ENCODE results near the gene DNAJB6. TPM values are rescaled to one million over a fixed set of nuclear protein-coding genes. Genes with fewer than 3 reads are reported as not detected.
A peak's percentile ranks its signal among the peaks of the same experiment; 100 is the strongest.

The DNAJB6 gene
- total RNA-seq, 5 donors from 2014 or later (not counting 1 experiment from before 2014, with no cell fraction given) = 80.7 to 195 (median 89.1) TPM

DNA sequence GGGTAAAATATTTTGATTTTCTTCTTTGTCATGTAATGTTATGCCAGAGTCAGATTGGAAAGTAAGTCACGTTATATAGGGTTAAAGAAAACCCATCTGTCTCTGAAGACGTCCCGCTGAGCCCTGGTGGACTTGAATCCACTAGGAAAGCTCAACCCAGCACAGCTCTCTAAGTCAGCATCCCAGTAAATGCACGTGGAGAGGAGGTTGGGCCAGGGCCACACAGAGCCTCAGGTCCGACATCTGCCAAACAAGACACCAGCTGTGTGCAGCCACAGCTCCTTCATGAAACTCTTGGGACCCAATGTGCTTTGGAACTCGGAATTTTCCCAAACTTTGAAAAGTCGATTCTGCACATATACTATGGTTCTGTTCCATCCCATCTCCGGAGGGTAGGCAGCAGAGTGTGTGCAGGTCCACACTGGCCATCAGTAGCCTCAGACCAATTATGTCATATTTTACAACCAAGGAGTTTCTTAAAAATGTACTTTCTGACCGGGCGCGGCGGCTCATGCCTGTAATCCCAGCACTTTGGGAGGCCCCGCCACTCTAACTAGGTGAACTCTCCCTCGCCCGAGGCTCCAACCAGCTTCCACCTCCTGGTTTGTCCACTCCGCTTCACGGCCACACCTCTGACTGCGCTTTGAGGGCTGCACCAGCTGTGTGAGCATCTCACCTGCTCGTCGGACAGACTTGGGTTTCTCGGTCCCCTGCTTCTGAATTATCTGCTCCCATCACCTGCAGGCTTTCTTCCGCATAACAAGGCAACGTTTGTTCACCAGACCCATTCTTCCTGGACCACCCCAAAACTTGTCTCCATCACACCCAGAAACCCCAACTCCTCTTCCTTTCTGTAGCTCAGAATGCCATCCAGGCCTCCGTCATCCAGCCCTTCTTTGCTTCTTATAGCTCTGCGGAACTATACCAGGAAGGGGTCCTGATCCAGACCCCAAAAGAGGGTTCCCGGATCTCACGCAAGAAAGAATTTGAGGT lies 29.7 kb upstream of the DNAJB6 start:
- CTCF ChIA-PET = no interaction called here
- peaks cover 15 to 22% (median 16%) of the 10 kb centered on the region in 3 donors for H3K4me1 Mint-ChIP-seq
- Histone ChIP-seq H3K36me3 (ENCODE audit: control insufficient read depth in 2 of 2, extremely low read depth in 1 of 2, insufficient read depth in 1 of 2, low read length in 1 of 2) (no peaks in the 10 kb centered on the region), H3K27me3 (replicated peaks in 1 of 2; ENCODE audit: control insufficient read depth in 2 of 2, extremely low read depth in 1 of 2, insufficient read depth in 2 of 2, low read length in 1 of 2) (peaks cover 0 to 2% of the 10 kb centered on the region in 2 experiments), H3K9me3 (no peaks in the 10 kb centered on the region), H3K4me3 (ENCODE audit: control insufficient read depth in 1 of 2, extremely low read depth in 1 of 2, low read length in 1 of 2) (no peak overlapping the region), H3K4me1 (ENCODE audit: control insufficient read depth in 1 of 2, extremely low read depth in 1 of 2, insufficient read depth in 2 of 2, low read length in 2 of 2) (peaks cover 4 to 20% of the 10 kb centered on the region in 2 experiments), H3K27ac (ENCODE audit: low read length) (no peak overlapping the region)
- DNase-seq (no peak), ATAC-seq (replicated peaks in 1 of 4) (no peak)
- H3K27me3 Mint-ChIP-seq = no peaks in the 10 kb centered on the region
- POLR2A ChIA-PET = interaction anchor here in 1 of 2 donors (0.6 to 1.3 kb wide), 2 partner anchors 29 to 344 kb away, joined by 3 to 6 read pairs; partner anchors contain the start of gene DNAJB6
- H3K9me3 Mint-ChIP-seq = no peaks in the 10 kb centered on the region
- no peak overlapping the region for H3K4me3 Mint-ChIP-seq
- peak overlapping the region; percentile 23 to 52 for H3K27ac Mint-ChIP-seq
- WGBS (ENCODE audit: insufficient coverage) = 95% methylated on average over 24 of the region's 27 CpGs
- H3K36me3 Mint-ChIP-seq = no peaks in the 10 kb centered on the region

DNA sequence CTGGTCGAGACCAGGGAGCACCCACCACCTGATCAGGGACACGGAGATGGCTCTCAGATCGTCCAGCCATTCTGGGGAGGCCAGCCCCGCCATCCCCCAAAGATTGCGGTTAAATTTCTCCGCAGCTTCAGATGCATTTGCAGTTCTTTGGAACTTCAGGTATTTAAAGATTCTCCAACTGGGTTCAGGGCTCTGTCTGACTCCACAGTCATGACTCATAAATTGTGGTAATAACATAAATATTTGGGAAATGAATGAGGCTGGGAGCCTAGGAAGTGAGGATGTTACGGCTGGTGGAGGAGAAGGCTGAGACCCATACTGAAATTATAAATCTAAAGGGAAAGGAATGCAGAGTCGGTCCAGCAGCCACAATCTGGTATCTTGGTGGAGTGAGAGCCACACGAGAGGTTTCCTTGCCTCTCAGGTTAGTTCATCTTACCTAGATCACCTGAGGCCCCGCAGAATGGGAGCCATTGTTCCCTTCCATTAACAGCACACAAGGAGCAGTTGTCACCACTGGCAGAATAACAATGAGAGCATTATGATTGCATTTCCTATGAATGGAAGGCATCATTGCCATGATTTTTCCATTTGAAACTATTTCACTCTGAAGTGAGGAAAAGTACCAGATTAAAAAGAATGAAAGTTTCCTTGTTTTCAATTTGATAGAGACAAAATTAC lies 26.7 kb upstream of the DNAJB6 start:
- Mint-ChIP-seq H3K27ac (no peak overlapping the region), H3K4me3 (no peak overlapping the region), H3K9me3 (no peaks in the 10 kb centered on the region), H3K27me3 (no peaks in the 10 kb centered on the region), H3K36me3 (no peaks in the 10 kb centered on the region), H3K4me1 (peaks cover 0 to 9% (median 3%) of the 10 kb centered on the region in 3 donors)
- Histone ChIP-seq H3K4me1 (ENCODE audit: control insufficient read depth in 1 of 2, extremely low read depth in 1 of 2, insufficient read depth in 2 of 2, low read length in 2 of 2) (peaks cover 0 to 7% of the 10 kb centered on the region in 2 experiments), H3K27me3 (replicated peaks in 1 of 2; ENCODE audit: control insufficient read depth in 2 of 2, extremely low read depth in 1 of 2, insufficient read depth in 2 of 2, low read length in 1 of 2) (peaks cover 0 to 2% of the 10 kb centered on the region in 2 experiments), H3K9me3 (no peaks in the 10 kb centered on the region), H3K36me3 (ENCODE audit: control insufficient read depth in 2 of 2, extremely low read depth in 1 of 2, insufficient read depth in 1 of 2, low read length in 1 of 2) (no peaks in the 10 kb centered on the region), H3K27ac (ENCODE audit: low read length) (no peak overlapping the region), H3K4me3 (ENCODE audit: control insufficient read depth in 1 of 2, extremely low read depth in 1 of 2, low read length in 1 of 2) (no peak overlapping the region)
- DNase-seq (no peak), ATAC-seq (replicated peaks in 1 of 4) (no peak)
- POLR2A ChIA-PET = no interaction called here
- CTCF ChIA-PET = no interaction called here
- WGBS (ENCODE audit: insufficient coverage) = 91% methylated on average over 6 of the region's 10 CpGs

DNA sequence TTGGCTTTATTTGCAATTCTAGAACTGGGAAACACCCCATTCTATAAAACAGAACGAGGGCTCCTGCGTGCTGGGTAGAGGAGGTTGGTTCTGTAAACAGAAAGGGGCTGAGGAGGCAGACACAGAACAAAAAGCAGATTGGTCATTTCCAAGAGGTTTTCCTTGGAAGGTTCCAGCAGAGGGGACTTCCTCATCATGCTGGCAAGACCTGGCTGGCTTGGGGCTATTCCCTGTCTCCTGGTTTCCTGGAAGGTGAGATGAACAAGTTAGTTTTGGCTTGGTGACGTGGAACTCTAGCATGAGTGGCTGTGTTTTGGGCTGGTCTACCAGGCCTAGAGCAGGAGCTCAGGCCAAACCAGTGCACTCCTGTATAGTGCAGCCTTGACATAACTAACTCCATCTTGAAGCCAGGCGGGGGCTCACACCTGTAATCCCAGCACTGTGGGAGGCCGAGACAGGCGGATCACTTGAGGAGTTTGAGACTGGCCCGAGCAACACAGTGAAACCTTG lies 26.1 kb upstream of the DNAJB6 start:
- no peaks in the 10 kb centered on the region for H3K9me3 ChIP-seq
- no peak overlapping the region for H3K4me3 ChIP-seq (ENCODE audit: control insufficient read depth in 1 of 2, extremely low read depth in 1 of 2, low read length in 1 of 2)
- Mint-ChIP-seq H3K27ac (no peak overlapping the region), H3K4me3 (no peak overlapping the region), H3K9me3 (no peaks in the 10 kb centered on the region), H3K36me3 (no peaks in the 10 kb centered on the region), H3K4me1 (peaks cover 0 to 9% (median 3%) of the 10 kb centered on the region in 3 donors), H3K27me3 (no peaks in the 10 kb centered on the region)
- DNase-seq (no peak), ATAC-seq (replicated peaks in 1 of 4) (no peak)
- H3K4me1 ChIP-seq (ENCODE audit: control insufficient read depth in 1 of 2, extremely low read depth in 1 of 2, insufficient read depth in 2 of 2, low read length in 2 of 2) = peaks cover 0 to 7% of the 10 kb centered on the region in 2 experiments
- H3K27me3 ChIP-seq (replicated peaks in 1 of 2; ENCODE audit: control insufficient read depth in 2 of 2, extremely low read depth in 1 of 2, insufficient read depth in 2 of 2, low read length in 1 of 2) = peaks cover 0 to 2% of the 10 kb centered on the region in 2 experiments
- H3K27ac ChIP-seq (ENCODE audit: low read length) = no peak overlapping the region
- POLR2A ChIA-PET = no interaction called here
- H3K36me3 ChIP-seq (ENCODE audit: control insufficient read depth in 2 of 2, extremely low read depth in 1 of 2, insufficient read depth in 1 of 2, low read length in 1 of 2) = no peaks in the 10 kb centered on the region
- CTCF ChIA-PET = no interaction called here
- WGBS (ENCODE audit: insufficient coverage) = 100% methylated on average over 1 of the region's 7 CpGs

DNA sequence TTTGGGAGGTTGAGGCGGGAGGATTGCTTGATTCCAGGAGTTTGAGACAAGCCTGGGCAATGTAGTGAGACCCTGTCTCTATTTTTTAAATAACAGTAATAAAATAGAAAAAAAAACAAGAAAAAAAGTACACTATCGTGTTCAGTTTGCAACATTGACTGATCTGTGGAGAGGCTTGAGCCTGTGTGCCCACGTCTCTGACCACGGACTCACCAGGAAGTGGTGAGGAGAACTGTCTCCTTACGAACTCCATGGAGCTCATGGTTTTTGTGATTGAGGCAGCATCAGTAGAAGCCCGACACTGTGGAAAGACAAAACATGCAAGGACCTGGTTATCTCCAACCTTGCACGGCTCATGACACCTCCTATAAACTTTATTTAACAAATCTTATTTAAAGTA lies 23.9 kb upstream of the DNAJB6 start:
- Mint-ChIP-seq H3K27me3 (no peaks in the 10 kb centered on the region), H3K27ac (no peak overlapping the region), H3K4me1 (no peaks in the 10 kb centered on the region), H3K4me3 (no peak overlapping the region), H3K36me3 (no peaks in the 10 kb centered on the region), H3K9me3 (no peaks in the 10 kb centered on the region)
- ATAC-seq (replicated peaks in 1 of 4) = no peak
- ChIA-PET CTCF (no interaction called here), POLR2A (no interaction called here)
- H3K36me3 ChIP-seq (ENCODE audit: control insufficient read depth in 2 of 2, extremely low read depth in 1 of 2, insufficient read depth in 1 of 2, low read length in 1 of 2) = peaks cover 0 to under 1% of the 10 kb centered on the region in 2 donors
- no peak overlapping the region for H3K27ac ChIP-seq (ENCODE audit: low read length)
- 64% methylated on average over 4 of the region's 7 CpGs for WGBS (ENCODE audit: insufficient coverage)
- H3K9me3 ChIP-seq = no peaks in the 10 kb centered on the region
- no peak overlapping the region for H3K4me3 ChIP-seq (ENCODE audit: control insufficient read depth in 1 of 2, extremely low read depth in 1 of 2, low read length in 1 of 2)
- peaks cover 0 to 5% of the 10 kb centered on the region in 2 experiments for H3K27me3 ChIP-seq (replicated peaks in 1 of 2; ENCODE audit: control insufficient read depth in 2 of 2, extremely low read depth in 1 of 2, insufficient read depth in 2 of 2, low read length in 1 of 2)
- H3K4me1 ChIP-seq (ENCODE audit: control insufficient read depth in 1 of 2, extremely low read depth in 1 of 2, insufficient read depth in 2 of 2, low read length in 2 of 2) = no peaks in the 10 kb centered on the region
- DNase-seq = no peak

DNA sequence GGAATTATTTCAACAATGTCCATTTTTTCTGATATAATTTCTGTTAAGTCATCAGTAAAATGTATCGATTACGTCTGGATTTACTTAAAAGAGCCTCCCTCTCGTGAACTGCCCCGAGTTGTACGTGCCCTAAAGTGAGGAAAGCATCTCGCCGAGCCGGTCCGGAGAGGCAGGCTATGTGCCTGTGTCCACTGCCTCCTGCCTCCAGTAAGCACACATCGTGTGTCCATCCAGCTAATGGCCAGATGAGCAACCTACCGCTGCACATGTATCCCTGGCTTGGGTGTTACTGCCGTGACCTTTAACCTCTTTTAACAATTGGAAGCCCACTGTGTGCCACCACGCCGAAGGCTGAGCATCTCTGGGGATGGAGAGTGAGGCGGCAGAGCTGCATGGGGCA lies 23.2 kb upstream of the DNAJB6 start:
- Histone ChIP-seq H3K27me3 (replicated peaks in 1 of 2; ENCODE audit: control insufficient read depth in 2 of 2, extremely low read depth in 1 of 2, insufficient read depth in 2 of 2, low read length in 1 of 2) (peaks cover 0 to 5% of the 10 kb centered on the region in 2 experiments), H3K4me3 (ENCODE audit: control insufficient read depth in 1 of 2, extremely low read depth in 1 of 2, low read length in 1 of 2) (no peak overlapping the region), H3K27ac (ENCODE audit: low read length) (no peak overlapping the region), H3K4me1 (ENCODE audit: control insufficient read depth in 1 of 2, extremely low read depth in 1 of 2, insufficient read depth in 2 of 2, low read length in 2 of 2) (no peaks in the 10 kb centered on the region), H3K9me3 (no peaks in the 10 kb centered on the region), H3K36me3 (ENCODE audit: control insufficient read depth in 2 of 2, extremely low read depth in 1 of 2, insufficient read depth in 1 of 2, low read length in 1 of 2) (peaks cover 0 to 6% of the 10 kb centered on the region in 2 donors)
- DNase-seq = no peak
- H3K36me3 Mint-ChIP-seq = no peaks in the 10 kb centered on the region
- POLR2A ChIA-PET = no interaction called here
- peaks cover 0 to 4% (median 4%) of the 10 kb centered on the region in 3 donors for H3K4me1 Mint-ChIP-seq
- no peaks in the 10 kb centered on the region for H3K27me3 Mint-ChIP-seq
- H3K27ac Mint-ChIP-seq = no peak overlapping the region
- WGBS (ENCODE audit: insufficient coverage) = 90% methylated on average over 13 of the region's 15 CpGs
- CTCF ChIA-PET = no interaction called here
- ATAC-seq (replicated peaks in 1 of 4) = no peak
- no peak overlapping the region for H3K4me3 Mint-ChIP-seq
- H3K9me3 Mint-ChIP-seq = no peaks in the 10 kb centered on the region

DNA sequence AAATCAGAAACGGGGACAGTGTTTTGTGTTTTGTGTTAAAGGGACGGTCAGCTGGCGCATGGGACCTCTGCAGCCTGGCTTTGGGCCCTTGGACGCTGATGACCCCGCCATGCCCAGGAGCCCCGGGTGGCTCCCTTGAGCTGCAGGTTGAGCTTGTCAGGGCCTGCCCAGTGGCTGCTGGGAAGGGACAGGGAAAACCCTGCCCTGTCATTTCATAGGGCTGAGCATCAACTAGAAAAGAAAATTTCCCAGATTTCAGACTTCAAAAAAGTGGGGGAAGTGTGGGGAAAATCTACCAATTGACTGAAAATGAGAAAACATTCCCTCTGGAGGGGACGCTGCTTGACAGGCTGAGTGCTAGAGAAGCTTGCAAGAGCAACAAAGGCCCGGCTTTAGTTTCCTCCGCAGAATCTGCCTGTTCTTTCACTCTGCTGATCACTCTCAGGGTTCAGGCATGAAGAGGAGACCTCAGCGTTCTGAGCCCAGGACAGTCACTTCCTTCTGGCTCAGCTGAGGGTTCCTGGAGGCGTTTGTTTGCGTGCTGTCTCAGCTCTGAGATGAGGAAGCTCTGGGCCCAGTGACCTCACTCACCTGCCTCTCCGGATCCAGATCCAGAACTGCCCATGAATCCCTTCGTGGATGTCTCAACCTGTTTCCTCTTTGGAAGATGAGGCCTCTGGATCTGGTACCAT lies 18.6 kb upstream of the DNAJB6 start:
- Histone ChIP-seq H3K9me3 (no peaks in the 10 kb centered on the region), H3K4me3 (ENCODE audit: control insufficient read depth in 1 of 2, extremely low read depth in 1 of 2, low read length in 1 of 2) (no peak overlapping the region), H3K27ac (ENCODE audit: low read length) (no peak overlapping the region), H3K36me3 (ENCODE audit: control insufficient read depth in 2 of 2, extremely low read depth in 1 of 2, insufficient read depth in 1 of 2, low read length in 1 of 2) (peaks cover 0 to 6% of the 10 kb centered on the region in 2 donors), H3K4me1 (ENCODE audit: control insufficient read depth in 1 of 2, extremely low read depth in 1 of 2, insufficient read depth in 2 of 2, low read length in 2 of 2) (no peaks in the 10 kb centered on the region), H3K27me3 (replicated peaks in 1 of 2; ENCODE audit: control insufficient read depth in 2 of 2, extremely low read depth in 1 of 2, insufficient read depth in 2 of 2, low read length in 1 of 2) (peaks cover 0 to 3% of the 10 kb centered on the region in 2 experiments)
- Mint-ChIP-seq H3K36me3 (no peaks in the 10 kb centered on the region), H3K27ac (peak overlapping the region in 1 of 2 donors; percentile 77), H3K4me1 (peaks cover 0 to 6% (median 4%) of the 10 kb centered on the region in 3 donors), H3K4me3 (no peak overlapping the region), H3K9me3 (no peaks in the 10 kb centered on the region), H3K27me3 (no peaks in the 10 kb centered on the region)
- DNase-seq (no peak), ATAC-seq (replicated peaks in 1 of 4) (no peak)
- CTCF ChIA-PET = interaction anchor here in 1 of 2 donors (0.5 kb wide), 1 partner anchor 50 kb away, joined by 4 read pairs; no protein-coding TSS in a partner anchor
- POLR2A ChIA-PET = no interaction called here
- 56% methylated on average over 13 of the region's 14 CpGs for WGBS (ENCODE audit: insufficient coverage)

Data from T-cell (primary cell).